AG09319 (cell line): ENCODE measurements around the gene RHOXF1.
"Not testable (repeated sequence)": the region's sequence is repeated elsewhere in the genome, so short reads cannot be mapped to it uniquely, and the experiment has no call there.

Source experiments
- DNase-seq: peaks from one replicate; pipeline ENCODE4 v3.0.0-alpha.2; 2010; ENCODE audit warnings: low read depth; ENCODE audit errors: extremely low read depth
- TF ChIP-seq, protein P1 (sequence below): IDR thresholded peaks from 2 replicates; pipeline ENCODE4 v1.5.1; 2011; ENCODE audit warnings: low read depth, mild to moderate bottlenecking, inconsistent platforms, low read length, moderate library complexity

RHOXF1 gene

DNA sequence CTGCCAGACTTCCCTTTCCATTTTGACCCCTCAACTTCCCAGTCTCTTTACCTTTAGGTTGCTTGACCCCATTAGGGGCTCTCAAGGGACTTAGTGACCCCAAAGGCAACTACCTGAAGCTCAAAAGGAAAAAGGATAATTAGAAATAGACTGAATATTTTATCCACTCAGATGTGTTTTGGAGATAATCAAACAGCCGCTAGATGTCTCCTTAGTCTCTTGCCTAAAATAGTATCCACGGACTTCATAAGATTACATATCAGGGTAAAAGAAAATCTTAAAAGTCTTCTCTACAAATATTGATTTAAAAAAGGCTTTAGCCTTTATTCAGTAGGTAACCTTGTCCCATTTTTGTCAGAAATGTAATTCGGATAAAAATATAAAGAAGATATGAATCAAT, 21.7 kb upstream of the RHOXF1 start:
- no peak for DNase-seq
- TF ChIP-seq, protein P1, sequence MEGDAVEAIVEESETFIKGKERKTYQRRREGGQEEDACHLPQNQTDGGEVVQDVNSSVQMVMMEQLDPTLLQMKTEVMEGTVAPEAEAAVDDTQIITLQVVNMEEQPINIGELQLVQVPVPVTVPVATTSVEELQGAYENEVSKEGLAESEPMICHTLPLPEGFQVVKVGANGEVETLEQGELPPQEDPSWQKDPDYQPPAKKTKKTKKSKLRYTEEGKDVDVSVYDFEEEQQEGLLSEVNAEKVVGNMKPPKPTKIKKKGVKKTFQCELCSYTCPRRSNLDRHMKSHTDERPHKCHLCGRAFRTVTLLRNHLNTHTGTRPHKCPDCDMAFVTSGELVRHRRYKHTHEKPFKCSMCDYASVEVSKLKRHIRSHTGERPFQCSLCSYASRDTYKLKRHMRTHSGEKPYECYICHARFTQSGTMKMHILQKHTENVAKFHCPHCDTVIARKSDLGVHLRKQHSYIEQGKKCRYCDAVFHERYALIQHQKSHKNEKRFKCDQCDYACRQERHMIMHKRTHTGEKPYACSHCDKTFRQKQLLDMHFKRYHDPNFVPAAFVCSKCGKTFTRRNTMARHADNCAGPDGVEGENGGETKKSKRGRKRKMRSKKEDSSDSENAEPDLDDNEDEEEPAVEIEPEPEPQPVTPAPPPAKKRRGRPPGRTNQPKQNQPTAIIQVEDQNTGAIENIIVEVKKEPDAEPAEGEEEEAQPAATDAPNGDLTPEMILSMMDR: no peak; the same call in 1 of the 2 replicates

DNA sequence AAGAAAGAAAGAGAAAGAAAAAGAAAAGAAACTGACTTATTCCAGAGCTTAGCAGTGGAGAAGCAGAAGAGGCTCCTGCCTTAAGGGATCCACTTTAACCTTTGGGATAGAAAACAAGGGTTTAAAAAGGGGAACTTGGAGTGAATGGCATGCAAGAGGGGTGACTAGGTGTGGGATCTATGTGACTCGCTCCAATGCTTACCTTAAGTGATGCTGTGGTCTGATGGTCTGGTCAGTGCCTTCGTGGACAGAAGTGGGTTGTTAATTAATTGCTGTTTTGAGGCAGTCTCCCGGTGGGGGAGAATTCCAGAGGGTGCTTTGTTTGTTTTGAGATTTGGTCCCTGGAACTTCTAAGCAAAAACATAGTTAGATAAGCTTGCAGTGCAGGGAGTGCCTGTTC, 21.1 kb upstream of the RHOXF1 start:
- TF ChIP-seq, protein P1: no peak
- DNase-seq: no peak

DNA sequence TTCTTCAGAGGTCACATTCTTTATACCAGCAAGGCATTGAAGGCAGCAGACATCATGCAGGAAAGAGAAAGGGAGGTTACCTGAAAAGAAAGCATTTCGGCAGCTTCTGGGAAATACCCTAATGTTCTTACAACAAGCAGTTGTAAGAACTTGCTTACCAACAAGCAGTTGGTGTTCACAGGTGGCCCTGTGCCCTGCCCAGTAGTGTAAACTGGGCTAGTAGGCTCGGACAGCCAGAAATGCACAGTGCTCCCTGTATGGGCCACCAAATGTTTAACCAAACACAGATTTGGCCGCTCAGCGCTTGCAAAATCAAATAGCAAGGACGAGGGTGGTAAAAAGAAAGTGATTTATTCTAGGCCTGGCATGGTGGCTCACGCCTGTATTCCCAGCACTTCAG, 20.4 kb upstream of the RHOXF1 start:
- no peak for DNase-seq
- TF ChIP-seq, protein P1: no peak

- not testable (repeated sequence) for DNase-seq
Measured at GRCh38 chrX:120128306-120128846, 12.7 kb upstream of the RHOXF1 start.

DNA sequence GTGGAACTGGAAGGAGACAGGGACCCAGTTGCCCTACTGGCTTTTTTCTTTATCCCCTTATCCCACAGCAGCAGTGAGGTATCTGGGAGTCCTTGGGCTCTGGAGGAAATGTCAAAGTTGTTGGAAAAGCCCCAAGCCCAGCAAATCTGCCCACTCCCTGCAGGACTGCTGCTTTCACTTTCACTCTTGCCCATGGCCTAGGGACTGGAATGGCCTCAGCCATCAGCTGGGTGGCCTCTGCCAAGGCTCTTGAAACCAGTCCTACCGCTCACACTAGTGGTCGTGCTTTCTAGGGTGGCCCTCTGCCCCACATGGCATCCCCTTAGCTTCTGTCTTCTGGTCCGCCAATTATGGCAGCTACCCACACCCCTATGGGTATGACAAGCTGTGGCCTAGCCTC, 9.7 kb upstream of the RHOXF1 start:
- no peak for DNase-seq
- TF ChIP-seq, protein P1: no peak

DNA sequence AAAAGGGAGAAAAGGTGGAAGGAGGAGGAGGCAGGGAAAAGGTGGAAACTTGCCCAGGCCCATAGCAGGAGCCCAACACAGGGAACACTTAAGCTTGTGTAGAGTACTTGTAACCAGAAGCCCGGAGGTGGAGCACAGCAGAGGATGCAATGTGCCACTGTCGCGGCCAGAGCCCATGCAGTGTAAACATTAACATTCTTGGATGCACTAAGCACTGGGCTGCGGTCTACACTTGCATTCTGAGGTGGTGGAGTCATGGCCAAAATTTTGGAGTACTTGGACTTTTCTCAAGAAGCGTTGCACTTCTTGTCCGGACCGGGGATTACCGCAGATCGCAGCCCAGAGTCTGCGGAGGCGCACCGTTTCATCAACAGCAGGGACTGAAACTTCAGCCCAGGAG, 4.5 kb upstream of the RHOXF1 start:
- DNase-seq: no peak
- TF ChIP-seq, protein P1: no peak

- TF ChIP-seq, protein P1: no peak
Measured at GRCh38 chrX:120111611-120112010, 4.1 kb downstream of the RHOXF1 start.

DNA sequence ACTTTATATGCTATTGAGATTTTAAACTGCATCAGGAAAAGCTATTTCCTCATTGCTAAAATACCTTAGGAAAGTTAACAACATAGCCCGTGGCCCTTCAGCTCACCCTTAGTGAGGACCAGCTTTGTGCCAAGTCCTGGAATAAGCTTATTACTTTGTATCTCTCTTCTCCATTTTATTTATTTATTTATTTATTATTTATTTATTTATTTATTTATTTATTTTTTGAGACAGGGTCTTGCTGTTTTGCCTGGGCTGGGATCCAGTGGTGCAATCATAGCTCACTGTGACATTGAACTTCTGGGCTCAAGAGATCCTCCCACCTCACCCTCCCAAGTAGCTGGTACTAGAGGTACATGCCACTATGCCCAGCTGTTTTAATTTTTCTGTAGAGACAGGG, 6.3 kb downstream of the RHOXF1 start:
- TF ChIP-seq, protein P1: no peak
- no peak for DNase-seq

More at GRCh38 chrX:120111611-120112010, 4.1 kb downstream of the RHOXF1 start:
- DNase-seq: no peak

GRCh38 chrX:120104707-120105106, 11.0 kb downstream of the RHOXF1 start:
- not testable (repeated sequence) for DNase-seq

DNA sequence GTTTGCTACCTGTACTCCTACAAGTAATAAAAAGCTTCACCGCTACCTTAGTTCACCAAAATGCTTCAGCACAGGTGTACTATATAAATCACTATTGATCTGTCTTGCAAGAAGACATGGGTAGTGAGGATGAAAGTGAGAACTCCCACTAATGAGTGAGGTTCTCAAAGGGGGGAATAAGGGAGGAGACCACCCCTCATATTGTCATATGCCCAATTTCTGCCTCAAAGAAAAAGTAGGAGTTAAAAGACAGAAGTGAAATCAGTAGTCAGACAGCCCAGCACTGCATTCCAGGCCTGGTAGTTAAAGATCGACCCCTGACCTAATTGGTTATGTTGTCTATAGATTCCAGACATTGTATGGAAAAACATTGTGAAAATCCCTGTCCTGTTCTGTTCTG, 14.7 kb downstream of the RHOXF1 start:
- not testable (repeated sequence) for DNase-seq
